ENCODE data around the gene RGL4. TPM values are rescaled to one million over a fixed set of nuclear protein-coding genes. Genes with fewer than 3 reads are reported as not detected.

Gene RGL4
- total RNA-seq, 1 donor from 2014 or later: not detected

- no peaks in the 10 kb centered on the region for H3K27me3 Mint-ChIP-seq (ENCODE audit: low read depth, unreplicated experiment)
Observed at GRCh38 chr22:23651676-23652075, 39.1 kb upstream of the RGL4 start.

GRCh38 chr22:23652286-23652685 is 38.5 kb upstream of the RGL4 start:
- Mint-ChIP-seq H3K9me3 (ENCODE audit: unreplicated experiment) (no peaks in the 10 kb centered on the region), H3K36me3 (ENCODE audit: low read depth, unreplicated experiment) (no peaks in the 10 kb centered on the region), H3K4me3 (ENCODE audit: unreplicated experiment) (no peak overlapping the region), H3K27ac (ENCODE audit: unreplicated experiment) (no peak overlapping the region), H3K27me3 (ENCODE audit: low read depth, unreplicated experiment) (no peaks in the 10 kb centered on the region), H3K4me1 (ENCODE audit: low read depth, unreplicated experiment) (no peaks in the 10 kb centered on the region)
- DNase-seq (ENCODE audit: low read depth) (no peak), FAIRE-seq (no peak)
- no peak overlapping the region for H2AFZ ChIP-seq (ENCODE audit: low read depth, low read length)
- H3K36me3 ChIP-seq (ENCODE audit: insufficient read depth, low read length): no peaks in the 10 kb centered on the region
- H3K4me2 ChIP-seq (ENCODE audit: low read length): no peak overlapping the region
- H4K20me1 ChIP-seq (ENCODE audit: insufficient read depth, low read length): no peaks in the 10 kb centered on the region
- no peaks in the 10 kb centered on the region for H3K4me1 ChIP-seq (ENCODE audit: insufficient read depth, low read length)
- no peak overlapping the region for H3K4me3 ChIP-seq (ENCODE audit: insufficient read depth, low read depth, low read length)
- H3K79me2 ChIP-seq (ENCODE audit: insufficient read depth, low read length): no peaks in the 10 kb centered on the region
- TF ChIP-seq EZH2 (IDR thresholded peaks at IDR 0.05; ENCODE audit: insufficient read depth, low read length) (no peak), CTCF (IDR thresholded peaks at IDR 0.05; ENCODE audit: insufficient read depth, low read depth, low read length) (no peak)
- H3K9me3 ChIP-seq (ENCODE audit: insufficient read depth, low read depth, low read length): no peaks in the 10 kb centered on the region
- H3K9ac ChIP-seq (ENCODE audit: low read length): no peak overlapping the region
- H3K27me3 ChIP-seq (ENCODE audit: insufficient read depth, low read length): no peaks in the 10 kb centered on the region
- H3K27ac ChIP-seq (ENCODE audit: low read depth, low read length): no peak overlapping the region

More at GRCh38 chr22:23651676-23652075, 39.1 kb upstream of the RGL4 start:
- Histone ChIP-seq H3K36me3 (ENCODE audit: insufficient read depth, low read length) (no peaks in the 10 kb centered on the region), H3K9me3 (ENCODE audit: insufficient read depth, low read depth, low read length) (no peaks in the 10 kb centered on the region), H2AFZ (ENCODE audit: low read depth, low read length) (no peak overlapping the region), H3K4me2 (ENCODE audit: low read length) (no peak overlapping the region), H4K20me1 (ENCODE audit: insufficient read depth, low read length) (no peaks in the 10 kb centered on the region), H3K4me1 (ENCODE audit: insufficient read depth, low read length) (no peaks in the 10 kb centered on the region), H3K27me3 (ENCODE audit: insufficient read depth, low read length) (no peaks in the 10 kb centered on the region), H3K27ac (ENCODE audit: low read depth, low read length) (no peak overlapping the region), H3K9ac (ENCODE audit: low read length) (no peak overlapping the region), H3K4me3 (ENCODE audit: insufficient read depth, low read depth, low read length) (no peak overlapping the region), H3K79me2 (ENCODE audit: insufficient read depth, low read length) (no peaks in the 10 kb centered on the region)
- H3K4me3 Mint-ChIP-seq (ENCODE audit: unreplicated experiment): no peak overlapping the region
- DNase-seq (ENCODE audit: low read depth) (no peak), FAIRE-seq (no peak)
- no peak for TF ChIP-seq CTCF (IDR thresholded peaks at IDR 0.05; ENCODE audit: insufficient read depth, low read depth, low read length)
- TF ChIP-seq EZH2 (IDR thresholded peaks at IDR 0.05; ENCODE audit: insufficient read depth, low read length): no peak
- no peaks in the 10 kb centered on the region for H3K4me1 Mint-ChIP-seq (ENCODE audit: low read depth, unreplicated experiment)
- H3K27ac Mint-ChIP-seq (ENCODE audit: unreplicated experiment): no peak overlapping the region
- H3K9me3 Mint-ChIP-seq (ENCODE audit: unreplicated experiment): no peaks in the 10 kb centered on the region
- no peaks in the 10 kb centered on the region for H3K36me3 Mint-ChIP-seq (ENCODE audit: low read depth, unreplicated experiment)

GRCh38 chr22:23652711-23653110 is 38.1 kb upstream of the RGL4 start:
- no peaks in the 10 kb centered on the region for H4K20me1 ChIP-seq (ENCODE audit: insufficient read depth, low read length)
- H3K9me3 ChIP-seq (ENCODE audit: insufficient read depth, low read depth, low read length): no peaks in the 10 kb centered on the region
- H3K27me3 Mint-ChIP-seq (ENCODE audit: low read depth, unreplicated experiment): no peaks in the 10 kb centered on the region
- no peaks in the 10 kb centered on the region for H3K4me1 Mint-ChIP-seq (ENCODE audit: low read depth, unreplicated experiment)
- H3K36me3 Mint-ChIP-seq (ENCODE audit: low read depth, unreplicated experiment): no peaks in the 10 kb centered on the region
- no peak overlapping the region for H3K27ac Mint-ChIP-seq (ENCODE audit: unreplicated experiment)
- FAIRE-seq (no peak), DNase-seq (ENCODE audit: low read depth) (no peak)
- no peaks in the 10 kb centered on the region for H3K9me3 Mint-ChIP-seq (ENCODE audit: unreplicated experiment)
- TF ChIP-seq EZH2 (IDR thresholded peaks at IDR 0.05; ENCODE audit: insufficient read depth, low read length): no peak
- TF ChIP-seq CTCF (IDR thresholded peaks at IDR 0.05; ENCODE audit: insufficient read depth, low read depth, low read length): no peak
- no peak overlapping the region for H3K4me2 ChIP-seq (ENCODE audit: low read length)
- H3K4me3 ChIP-seq (ENCODE audit: insufficient read depth, low read depth, low read length): no peak overlapping the region
- no peak overlapping the region for H3K9ac ChIP-seq (ENCODE audit: low read length)
- no peaks in the 10 kb centered on the region for H3K36me3 ChIP-seq (ENCODE audit: insufficient read depth, low read length)
- H3K4me1 ChIP-seq (ENCODE audit: insufficient read depth, low read length): no peaks in the 10 kb centered on the region
- no peaks in the 10 kb centered on the region for H3K79me2 ChIP-seq (ENCODE audit: insufficient read depth, low read length)
- no peak overlapping the region for H3K27ac ChIP-seq (ENCODE audit: low read depth, low read length)
- H3K4me3 Mint-ChIP-seq (ENCODE audit: unreplicated experiment): no peak overlapping the region
- no peaks in the 10 kb centered on the region for H3K27me3 ChIP-seq (ENCODE audit: insufficient read depth, low read length)
- H2AFZ ChIP-seq (ENCODE audit: low read depth, low read length): no peak overlapping the region

Data from astrocyte (in vitro differentiated cells and primary cell).